Neural progenitor cell (in vitro differentiated cells): Measurements from ENCODE around the gene TPCN1. TPM values are rescaled to one million over a fixed set of nuclear protein-coding genes. Genes with fewer than 3 reads are reported as not detected.

Experiments used
- DNase-seq: peaks from one replicate; pipeline ENCODE4 v3.0.0-alpha.2; 2016; ENCODE audit warnings: low spot score
- H2AFZ ChIP-seq: fragments of 200-600 bp; sonication (generic); replicated peaks from 2 replicates; pipeline ENCODE4 v1.6.1; 2016; ENCODE audit warnings: antibody characterized with exemption
- H3F3A ChIP-seq: fragments of 200-600 bp; sonication (generic); 2 replicates; pipeline ENCODE4 v1.6.1; 2016; ENCODE audit warnings: antibody characterized with exemption, low read depth
- H3K27ac ChIP-seq: fragments of 200-600 bp; sonication (generic); 2 replicates; pipeline ENCODE4 v1.5.1; 2016; ENCODE audit warnings: mild to moderate bottlenecking
- H3K27me3 ChIP-seq: fragments of 200-600 bp; sonication (generic); 2 replicates; pipeline ENCODE4 v1.6.1; 2016; ENCODE audit warnings: mild to moderate bottlenecking, moderate library complexity
- H3K36me3 ChIP-seq: fragments of 200-600 bp; sonication (generic); 2 replicates; pipeline ENCODE4 v1.5.1; 2016
- H3K4me1 ChIP-seq: fragments of 200-600 bp; sonication (generic); 2 replicates; pipeline ENCODE4 v1.6.1; 2016; ENCODE audit warnings: mixed run types
- H3K4me2 ChIP-seq: fragments of 200-600 bp; sonication (generic); 2 replicates; pipeline ENCODE4 v1.6.1; 2016
- H3K4me3 ChIP-seq: fragments of 200-600 bp; sonication (generic); 2 replicates; pipeline ENCODE4 v1.5.1; 2016
- H3K79me2 ChIP-seq: fragments of 200-600 bp; sonication (generic); 2 replicates; pipeline ENCODE4 v1.6.1; 2016; ENCODE audit warnings: low read depth
- H3K9ac ChIP-seq: fragments of 200-600 bp; sonication (generic); 2 replicates; pipeline ENCODE4 v1.6.1; 2016
- H3K9me3 ChIP-seq: fragments of 200-600 bp; sonication (generic); 2 replicates; pipeline ENCODE4 v1.5.1; 2016; ENCODE audit warnings: low read depth
- H4K20me1 ChIP-seq: fragments of 200-600 bp; sonication (generic); 2 replicates; pipeline ENCODE4 v1.6.1; 2016; ENCODE audit warnings: low read depth
- H3K27ac Mint-ChIP-seq: 3 replicates; pipeline ENCODE4 v1.8.0; 2021; ENCODE audit warnings: mixed read lengths
- H3K27me3 Mint-ChIP-seq: 2 replicates; pipeline ENCODE4 v1.8.0; 2022; ENCODE audit warnings: low read depth, mild to moderate bottlenecking, inconsistent platforms, moderate library complexity, mixed read lengths; ENCODE audit not compliant: insufficient read depth
- H3K36me3 Mint-ChIP-seq: 3 replicates; pipeline ENCODE4 v1.8.0; 2021; ENCODE audit warnings: mixed read lengths
- H3K4me1 Mint-ChIP-seq: 3 replicates; pipeline ENCODE4 v1.8.0; 2021; ENCODE audit warnings: mixed read lengths
- H3K4me3 Mint-ChIP-seq: 3 replicates; pipeline ENCODE4 v1.8.0; 2021; ENCODE audit warnings: mild to moderate bottlenecking, moderate library complexity, mixed read lengths
- H3K9me3 Mint-ChIP-seq: 3 replicates; pipeline ENCODE4 v1.8.0; 2020; ENCODE audit warnings: mixed read lengths
- EZH2 ChIP-seq: fragments of 200-600 bp; sonication (generic); IDR thresholded peaks from 2 replicates; pipeline ENCODE4 v1.6.1; 2017; ENCODE audit warnings: antibody characterized with exemption, mild to moderate bottlenecking, moderate library complexity
- EZH2phosphoT487 ChIP-seq: fragments of 200-600 bp; sonication (generic); IDR thresholded peaks from 2 replicates; pipeline ENCODE4 v1.6.1; 2017; ENCODE audit warnings: antibody characterized with exemption
- total RNA-seq: library from RNA; depleted of rRNA; stranded (reverse); fragments of >200 nt; gene quantifications from 2 replicates; pipeline ENCODE4 v1.2.3, GENCODE V29; 2015; ENCODE audit warnings: low replicate concordance
- TF ChIP-seq, protein P1 (sequence below): fragments of 200-600 bp; sonication (generic); IDR thresholded peaks from 2 replicates; pipeline ENCODE4 v1.5.1; 2017; ENCODE audit warnings: antibody characterized with exemption, mild to moderate bottlenecking

The TPCN1 gene
- total RNA-seq, 1 donor from 2014 or later = 12.2 TPM

DNA sequence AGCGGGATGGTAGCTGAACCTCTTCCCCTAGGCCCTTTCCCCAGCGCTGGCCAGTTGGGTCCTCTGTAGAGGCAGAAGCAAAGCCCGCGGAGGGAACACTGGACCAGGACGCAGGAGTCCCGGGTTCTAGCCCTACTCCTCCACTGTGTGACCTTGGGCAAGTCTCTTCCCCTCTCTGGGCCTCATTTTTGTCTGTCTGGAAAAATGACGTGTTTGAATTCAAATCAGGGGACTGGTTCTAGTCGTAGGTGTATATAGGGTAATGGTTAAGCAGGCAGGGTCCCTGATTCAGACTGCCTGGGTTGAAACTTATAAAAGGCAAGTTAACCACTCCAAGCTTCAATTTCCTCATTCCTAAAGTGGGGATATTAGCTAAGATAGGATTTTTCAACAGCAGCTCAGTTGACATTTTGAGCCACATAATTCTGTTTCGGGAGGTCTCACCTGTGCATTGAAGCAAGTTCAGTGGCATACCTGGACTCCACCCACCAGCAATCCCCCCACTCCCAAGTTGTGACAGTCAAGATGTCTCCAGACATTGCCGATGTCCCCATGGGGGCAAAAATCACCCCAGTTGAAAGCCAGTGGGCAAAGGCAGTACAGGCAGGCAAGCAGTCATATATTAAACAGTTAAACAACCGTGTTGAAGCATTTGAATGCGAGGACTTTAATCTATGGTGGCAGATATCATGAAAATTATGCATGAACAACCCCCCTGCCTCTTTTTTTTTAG lies 899 bp downstream of the TPCN1 start:
- Histone ChIP-seq H3K4me3 (peak overlapping the region; percentile 78), H3K4me1 (no peaks in the 10 kb centered on the region), H4K20me1 (no peaks in the 10 kb centered on the region), H3K4me2 (peak overlapping the region; percentile 92), H3F3A (peaks cover 9% of the 10 kb centered on the region), H3K9me3 (no peaks in the 10 kb centered on the region), H3K36me3 (no peaks in the 10 kb centered on the region), H2AFZ (peak overlapping the region; percentile 74), H3K79me2 (peaks cover 6% of the 10 kb centered on the region), H3K27ac (no peak overlapping the region), H3K9ac (peak overlapping the region; percentile 40), H3K27me3 (no peaks in the 10 kb centered on the region)
- DNase-seq = no peak
- Mint-ChIP-seq H3K36me3 (no peaks in the 10 kb centered on the region), H3K9me3 (no peaks in the 10 kb centered on the region), H3K4me1 (peaks cover 25% of the 10 kb centered on the region), H3K4me3 (peak overlapping the region; percentile 91), H3K27ac (no peak overlapping the region), H3K27me3 (no peaks in the 10 kb centered on the region)
- TF ChIP-seq EZH2phosphoT487 (no peak), EZH2 (no peak)
- TF ChIP-seq, protein P1, sequence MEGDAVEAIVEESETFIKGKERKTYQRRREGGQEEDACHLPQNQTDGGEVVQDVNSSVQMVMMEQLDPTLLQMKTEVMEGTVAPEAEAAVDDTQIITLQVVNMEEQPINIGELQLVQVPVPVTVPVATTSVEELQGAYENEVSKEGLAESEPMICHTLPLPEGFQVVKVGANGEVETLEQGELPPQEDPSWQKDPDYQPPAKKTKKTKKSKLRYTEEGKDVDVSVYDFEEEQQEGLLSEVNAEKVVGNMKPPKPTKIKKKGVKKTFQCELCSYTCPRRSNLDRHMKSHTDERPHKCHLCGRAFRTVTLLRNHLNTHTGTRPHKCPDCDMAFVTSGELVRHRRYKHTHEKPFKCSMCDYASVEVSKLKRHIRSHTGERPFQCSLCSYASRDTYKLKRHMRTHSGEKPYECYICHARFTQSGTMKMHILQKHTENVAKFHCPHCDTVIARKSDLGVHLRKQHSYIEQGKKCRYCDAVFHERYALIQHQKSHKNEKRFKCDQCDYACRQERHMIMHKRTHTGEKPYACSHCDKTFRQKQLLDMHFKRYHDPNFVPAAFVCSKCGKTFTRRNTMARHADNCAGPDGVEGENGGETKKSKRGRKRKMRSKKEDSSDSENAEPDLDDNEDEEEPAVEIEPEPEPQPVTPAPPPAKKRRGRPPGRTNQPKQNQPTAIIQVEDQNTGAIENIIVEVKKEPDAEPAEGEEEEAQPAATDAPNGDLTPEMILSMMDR = no peak

- no peak overlapping the region for H3K27ac ChIP-seq
- no peak overlapping the region for H3K4me3 ChIP-seq
- H3F3A ChIP-seq = peaks cover 9% of the 10 kb centered on the region
- TF ChIP-seq, protein P1 = no peak
- TF ChIP-seq EZH2phosphoT487 (no peak), EZH2 (no peak)
- Mint-ChIP-seq H3K9me3 (no peaks in the 10 kb centered on the region), H3K4me1 (peaks cover 32% of the 10 kb centered on the region), H3K36me3 (no peaks in the 10 kb centered on the region), H3K27me3 (peaks cover 5% of the 10 kb centered on the region), H3K27ac (peak overlapping the region; percentile 42), H3K4me3 (peak overlapping the region; percentile 91)
- H3K9me3 ChIP-seq = no peaks in the 10 kb centered on the region
- H3K4me2 ChIP-seq = no peak overlapping the region
- H2AFZ ChIP-seq = no peak overlapping the region
- no peaks in the 10 kb centered on the region for H4K20me1 ChIP-seq
- H3K27me3 ChIP-seq = no peaks in the 10 kb centered on the region
- no peaks in the 10 kb centered on the region for H3K36me3 ChIP-seq
- H3K9ac ChIP-seq = no peak overlapping the region
- H3K4me1 ChIP-seq = no peaks in the 10 kb centered on the region
- no peak for DNase-seq
- H3K79me2 ChIP-seq = peaks cover 6% of the 10 kb centered on the region
These were observed 1.7 kb downstream of the TPCN1 start for GRCh38 chr12:113222730-113223531.

- peaks cover 9% of the 10 kb centered on the region for H3F3A ChIP-seq
- H3K4me1 ChIP-seq = no peaks in the 10 kb centered on the region
- Mint-ChIP-seq H3K27me3 (peaks cover 11% of the 10 kb centered on the region), H3K27ac (no peak overlapping the region), H3K36me3 (peaks cover 2% of the 10 kb centered on the region), H3K4me3 (no peak overlapping the region), H3K4me1 (peaks cover 50% of the 10 kb centered on the region), H3K9me3 (no peaks in the 10 kb centered on the region)
- no peaks in the 10 kb centered on the region for H3K9me3 ChIP-seq
- peaks cover 3% of the 10 kb centered on the region for H4K20me1 ChIP-seq
- H3K4me2 ChIP-seq = no peak overlapping the region
- no peak overlapping the region for H2AFZ ChIP-seq
- H3K4me3 ChIP-seq = no peak overlapping the region
- H3K9ac ChIP-seq = no peak overlapping the region
- no peaks in the 10 kb centered on the region for H3K27me3 ChIP-seq
- H3K27ac ChIP-seq = no peak overlapping the region
- no peaks in the 10 kb centered on the region for H3K36me3 ChIP-seq
- DNase-seq = no peak
- no peak for TF ChIP-seq EZH2
- TF ChIP-seq EZH2phosphoT487 = no peak
- TF ChIP-seq, protein P1 = no peak
- peaks cover 6% of the 10 kb centered on the region for H3K79me2 ChIP-seq
These were observed 3.7 kb downstream of the TPCN1 start for GRCh38 chr12:113224955-113225354.
